HepG2 (cell line): ENCODE measurements around the gene SAPCD1. TPM values are rescaled to one million over a fixed set of nuclear protein-coding genes. Genes with fewer than 3 reads are reported as not detected.

Source experiments
- ARID2 ChIP-seq: sonication (generic); formaldehyde crosslinking; IDR thresholded peaks from 2 replicates; pipeline ENCODE4 v1.8.1; 2022; ENCODE audit warnings: mild to moderate bottlenecking, missing genetic modification reagents, borderline replicate concordance
- BHLHE40 ChIP-seq: IDR thresholded peaks from 2 replicates; pipeline ENCODE4 v1.6.1; 2011; ENCODE audit warnings: low read length, improper control_type of control experiment
- EED ChIP-seq: sonication (generic); formaldehyde crosslinking; IDR thresholded peaks from 2 replicates; pipeline ENCODE4 v1.5.0; 2020; ENCODE audit warnings: mild to moderate bottlenecking, missing genetic modification reagents
- HDAC1 ChIP-seq: sonication (generic); formaldehyde crosslinking; IDR thresholded peaks from 2 replicates; pipeline ENCODE4 v1.5.1; 2020; ENCODE audit warnings: mild to moderate bottlenecking, missing genetic modification reagents
- RELA ChIP-seq: sonication (generic); formaldehyde crosslinking; IDR thresholded peaks from 2 replicates; pipeline ENCODE4 v1.4.0; 2020; ENCODE audit warnings: missing genetic modification reagents
- RFXAP ChIP-seq: sonication (generic); formaldehyde crosslinking; IDR thresholded peaks from 2 replicates; pipeline ENCODE4 v1.4.0; 2020; ENCODE audit warnings: missing genetic modification reagents, borderline replicate concordance
- TEAD3 ChIP-seq: optimal IDR thresholded peaks from 2 replicates; pipeline ENCODE3; 2016; ENCODE audit warnings: borderline replicate concordance
- YY1 ChIP-seq: IDR thresholded peaks from 2 replicates; pipeline ENCODE4 v1.6.1; 2011; ENCODE audit warnings: low read length, low read depth, moderate library complexity, mild to moderate bottlenecking; ENCODE audit not compliant: insufficient read depth, insufficient replicate concordance
- ZMYM3 ChIP-seq: sonication (generic); formaldehyde crosslinking; IDR thresholded peaks from 2 replicates; pipeline ENCODE4 v1.5.1; 2020; ENCODE audit warnings: mild to moderate bottlenecking, missing genetic modification reagents
- ZNF10 ChIP-seq: sonication (generic); formaldehyde crosslinking; IDR thresholded peaks from 2 replicates; pipeline ENCODE4 v1.4.0; 2020; ENCODE audit warnings: mild to moderate bottlenecking, low read depth, missing genetic modification reagents, borderline replicate concordance
- ZNF274 ChIP-seq: sonication (generic); formaldehyde crosslinking; IDR thresholded peaks from 2 replicates; pipeline ENCODE4 v1.5.1; 2020; ENCODE audit warnings: mild to moderate bottlenecking, missing genetic modification reagents
- ZNF644 ChIP-seq: IDR thresholded peaks from 2 replicates; pipeline ENCODE4 v1.6.1; 2016; ENCODE audit warnings: low read depth
- ZNF766 ChIP-seq: sonication (generic); formaldehyde crosslinking; IDR thresholded peaks from 2 replicates; pipeline ENCODE4 v1.5.0; 2020; ENCODE audit warnings: missing genetic modification reagents, borderline replicate concordance
- ZNF782 ChIP-seq: sonication (generic); formaldehyde crosslinking; IDR thresholded peaks from 2 replicates; pipeline ENCODE4 v1.4.0; 2020; ENCODE audit warnings: missing genetic modification reagents, mild to moderate bottlenecking, borderline replicate concordance
- polyA plus RNA-seq, 8 experiments: library from polyadenylated mRNA; depleted of rRNA in 3 of 8; stranded (reverse) in 7 of 8; unstranded in 1 of 8; fragments of >200 nt; fragmentation: Illumina TruSeq in 4 of 8; extraction: Trizol in 4 of 8; gene quantifications; 2 replicates each; pipeline versions ENCODE4 v1.2.1 to v1.2.3, GENCODE V29; 2011 to 2016; ENCODE audit warnings: low read depth in 4 of 8, missing spikeins in 1 of 8, mixed read lengths in 1 of 8; ENCODE audit not compliant: insufficient read depth in 1 of 8
- total RNA-seq, 5 experiments: library from RNA; depleted of rRNA; stranded (reverse); fragments of >200 nt; fragmentation: Illumina TruSeq; extraction: Trizol; gene quantifications; 2 replicates each; pipeline ENCODE4 v1.2.3, GENCODE V29; 2016; ENCODE audit warnings: low read depth in 1 of 5
- TF ChIP-seq, protein P1 (sequence below): sonication (generic); formaldehyde crosslinking; IDR thresholded peaks from 2 replicates; pipeline ENCODE4 v1.4.0; 2020; ENCODE audit warnings: missing genetic modification reagents
- TF ChIP-seq, protein P2 (sequence below): IDR thresholded peaks from 2 replicates; pipeline ENCODE4 v1.6.1; 2016; ENCODE audit warnings: mild to moderate bottlenecking
- TF ChIP-seq, protein P3 (sequence below): sonication (generic); formaldehyde crosslinking; IDR thresholded peaks from 2 replicates; pipeline ENCODE4 v1.9.0; 2022; ENCODE audit warnings: low read depth, missing genetic modification reagents
- TF ChIP-seq, protein P4 (sequence below): sonication (generic); formaldehyde crosslinking; IDR thresholded peaks from 2 replicates; pipeline ENCODE4 v1.4.0; 2020; ENCODE audit warnings: missing genetic modification reagents, borderline replicate concordance
- TF ChIP-seq, protein P5 (sequence below): sonication (generic); formaldehyde crosslinking; IDR thresholded peaks from 2 replicates; pipeline ENCODE4 v1.5.0; 2020; ENCODE audit warnings: missing genetic modification reagents

SAPCD1 gene
- total and polyA plus RNA-seq, 2 of the 13 experiments (the other 11 are each of a cell fraction or from before 2014, with no cell fraction given): 2.5 to 3.9 TPM

DNA sequence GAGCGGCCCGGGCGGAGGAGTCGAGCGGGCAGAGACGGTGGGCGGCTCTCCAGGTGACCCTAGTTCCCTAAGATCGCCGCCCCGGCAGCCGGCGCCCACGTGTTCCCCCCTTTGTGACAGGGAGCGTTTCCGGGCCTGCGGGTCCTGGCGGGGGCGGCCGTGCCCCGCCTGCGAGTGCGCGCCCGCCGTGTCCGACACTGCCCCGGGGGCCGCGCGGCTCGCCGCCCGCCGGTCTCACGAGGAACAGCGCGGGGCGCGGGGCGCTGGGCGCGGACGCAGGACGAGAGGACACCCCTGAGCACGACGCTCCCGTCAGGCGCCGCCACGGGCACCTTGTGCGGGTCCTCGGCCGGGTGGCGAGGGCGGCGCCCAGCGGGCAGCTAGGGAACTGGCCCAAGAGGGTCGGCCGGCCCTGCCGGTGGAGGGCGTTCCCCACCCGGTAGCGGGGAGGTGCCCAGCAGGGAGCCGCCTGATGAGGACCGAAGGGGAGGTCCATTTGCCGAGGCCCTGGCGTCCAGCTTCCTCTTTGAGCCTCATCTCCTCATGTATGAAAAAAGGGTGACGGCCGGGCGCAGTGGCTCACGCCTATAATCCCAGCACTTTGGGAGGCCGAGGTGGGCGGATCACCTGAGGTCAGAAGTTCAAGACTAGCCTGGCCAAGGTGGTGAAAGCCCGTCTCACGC, 33.3 kb downstream of the SAPCD1 start, which contains the start of gene VARS1 (continued):
- peak; percentile 94 for TF ChIP-seq ZMYM3 (CRISPR knock-in tag)
- TF ChIP-seq, protein P1, sequence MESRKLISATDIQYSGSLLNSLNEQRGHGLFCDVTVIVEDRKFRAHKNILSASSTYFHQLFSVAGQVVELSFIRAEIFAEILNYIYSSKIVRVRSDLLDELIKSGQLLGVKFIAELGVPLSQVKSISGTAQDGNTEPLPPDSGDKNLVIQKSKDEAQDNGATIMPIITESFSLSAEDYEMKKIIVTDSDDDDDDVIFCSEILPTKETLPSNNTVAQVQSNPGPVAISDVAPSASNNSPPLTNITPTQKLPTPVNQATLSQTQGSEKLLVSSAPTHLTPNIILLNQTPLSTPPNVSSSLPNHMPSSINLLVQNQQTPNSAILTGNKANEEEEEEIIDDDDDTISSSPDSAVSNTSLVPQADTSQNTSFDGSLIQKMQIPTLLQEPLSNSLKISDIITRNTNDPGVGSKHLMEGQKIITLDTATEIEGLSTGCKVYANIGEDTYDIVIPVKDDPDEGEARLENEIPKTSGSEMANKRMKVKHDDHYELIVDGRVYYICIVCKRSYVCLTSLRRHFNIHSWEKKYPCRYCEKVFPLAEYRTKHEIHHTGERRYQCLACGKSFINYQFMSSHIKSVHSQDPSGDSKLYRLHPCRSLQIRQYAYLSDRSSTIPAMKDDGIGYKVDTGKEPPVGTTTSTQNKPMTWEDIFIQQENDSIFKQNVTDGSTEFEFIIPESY (CRISPR knock-in tag): no peak
- no peak; the same call in 1 of the 2 replicates for TF ChIP-seq BHLHE40
- TF ChIP-seq ZNF782 (CRISPR knock-in tag): peak; percentile 11; the same call in 1 of the 2 replicates
- TF ChIP-seq TEAD3: peak; percentile 34
- no peak; the same call in 1 of the 2 replicates for TF ChIP-seq ZNF766 (CRISPR knock-in tag)
- TF ChIP-seq, protein P2, sequence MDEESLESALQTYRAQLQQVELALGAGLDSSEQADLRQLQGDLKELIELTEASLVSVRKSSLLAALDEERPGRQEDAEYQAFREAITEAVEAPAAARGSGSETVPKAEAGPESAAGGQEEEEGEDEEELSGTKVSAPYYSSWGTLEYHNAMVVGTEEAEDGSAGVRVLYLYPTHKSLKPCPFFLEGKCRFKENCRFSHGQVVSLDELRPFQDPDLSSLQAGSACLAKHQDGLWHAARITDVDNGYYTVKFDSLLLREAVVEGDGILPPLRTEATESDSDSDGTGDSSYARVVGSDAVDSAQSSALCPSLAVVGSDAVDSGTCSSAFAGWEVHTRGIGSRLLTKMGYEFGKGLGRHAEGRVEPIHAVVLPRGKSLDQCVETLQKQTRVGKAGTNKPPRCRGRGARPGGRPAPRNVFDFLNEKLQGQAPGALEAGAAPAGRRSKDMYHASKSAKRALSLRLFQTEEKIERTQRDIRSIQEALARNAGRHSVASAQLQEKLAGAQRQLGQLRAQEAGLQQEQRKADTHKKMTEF (CRISPR knock-in tag): peak; percentile 89
- TF ChIP-seq RFXAP: peak; percentile 83; the same call in 1 of the 2 replicates
- peak; percentile 71 for TF ChIP-seq YY1
- TF ChIP-seq, protein P3, sequence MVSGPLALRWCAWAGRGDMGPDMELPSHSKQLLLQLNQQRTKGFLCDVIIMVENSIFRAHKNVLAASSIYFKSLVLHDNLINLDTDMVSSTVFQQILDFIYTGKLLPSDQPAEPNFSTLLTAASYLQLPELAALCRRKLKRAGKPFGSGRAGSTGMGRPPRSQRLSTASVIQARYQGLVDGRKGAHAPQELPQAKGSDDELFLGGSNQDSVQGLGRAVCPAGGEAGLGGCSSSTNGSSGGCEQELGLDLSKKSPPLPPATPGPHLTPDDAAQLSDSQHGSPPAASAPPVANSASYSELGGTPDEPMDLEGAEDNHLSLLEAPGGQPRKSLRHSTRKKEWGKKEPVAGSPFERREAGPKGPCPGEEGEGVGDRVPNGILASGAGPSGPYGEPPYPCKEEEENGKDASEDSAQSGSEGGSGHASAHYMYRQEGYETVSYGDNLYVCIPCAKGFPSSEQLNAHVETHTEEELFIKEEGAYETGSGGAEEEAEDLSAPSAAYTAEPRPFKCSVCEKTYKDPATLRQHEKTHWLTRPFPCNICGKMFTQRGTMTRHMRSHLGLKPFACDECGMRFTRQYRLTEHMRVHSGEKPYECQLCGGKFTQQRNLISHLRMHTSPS (CRISPR knock-in tag): peak; percentile 79; the same call in 1 of the 2 replicates
- no peak for TF ChIP-seq RELA
- TF ChIP-seq, protein P4, sequence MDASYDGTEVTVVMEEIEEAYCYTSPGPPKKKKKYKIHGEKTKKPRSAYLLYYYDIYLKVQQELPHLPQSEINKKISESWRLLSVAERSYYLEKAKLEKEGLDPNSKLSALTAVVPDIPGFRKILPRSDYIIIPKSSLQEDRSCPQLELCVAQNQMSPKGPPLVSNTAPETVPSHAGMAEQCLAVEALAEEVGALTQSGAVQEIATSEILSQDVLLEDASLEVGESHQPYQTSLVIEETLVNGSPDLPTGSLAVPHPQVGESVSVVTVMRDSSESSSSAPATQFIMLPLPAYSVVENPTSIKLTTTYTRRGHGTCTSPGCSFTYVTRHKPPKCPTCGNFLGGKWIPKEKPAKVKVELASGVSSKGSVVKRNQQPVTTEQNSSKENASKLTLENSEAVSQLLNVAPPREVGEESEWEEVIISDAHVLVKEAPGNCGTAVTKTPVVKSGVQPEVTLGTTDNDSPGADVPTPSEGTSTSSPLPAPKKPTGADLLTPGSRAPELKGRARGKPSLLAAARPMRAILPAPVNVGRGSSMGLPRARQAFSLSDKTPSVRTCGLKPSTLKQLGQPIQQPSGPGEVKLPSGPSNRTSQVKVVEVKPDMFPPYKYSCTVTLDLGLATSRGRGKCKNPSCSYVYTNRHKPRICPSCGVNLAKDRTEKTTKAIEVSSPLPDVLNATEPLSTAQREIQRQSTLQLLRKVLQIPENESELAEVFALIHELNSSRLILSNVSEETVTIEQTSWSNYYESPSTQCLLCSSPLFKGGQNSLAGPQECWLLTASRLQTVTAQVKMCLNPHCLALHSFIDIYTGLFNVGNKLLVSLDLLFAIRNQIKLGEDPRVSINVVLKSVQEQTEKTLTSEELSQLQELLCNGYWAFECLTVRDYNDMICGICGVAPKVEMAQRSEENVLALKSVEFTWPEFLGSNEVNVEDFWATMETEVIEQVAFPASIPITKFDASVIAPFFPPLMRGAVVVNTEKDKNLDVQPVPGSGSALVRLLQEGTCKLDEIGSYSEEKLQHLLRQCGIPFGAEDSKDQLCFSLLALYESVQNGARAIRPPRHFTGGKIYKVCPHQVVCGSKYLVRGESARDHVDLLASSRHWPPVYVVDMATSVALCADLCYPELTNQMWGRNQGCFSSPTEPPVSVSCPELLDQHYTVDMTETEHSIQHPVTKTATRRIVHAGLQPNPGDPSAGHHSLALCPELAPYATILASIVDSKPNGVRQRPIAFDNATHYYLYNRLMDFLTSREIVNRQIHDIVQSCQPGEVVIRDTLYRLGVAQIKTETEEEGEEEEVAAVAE (CRISPR knock-in tag): no peak
- 0 out of 2 replicates have a peak, but pooled peaks have one; percentile 65 for TF ChIP-seq ARID2
- no peak for TF ChIP-seq ZNF10 (CRISPR knock-in tag)
- TF ChIP-seq ZNF644 (CRISPR knock-in tag): no peak
- TF ChIP-seq, protein P5, sequence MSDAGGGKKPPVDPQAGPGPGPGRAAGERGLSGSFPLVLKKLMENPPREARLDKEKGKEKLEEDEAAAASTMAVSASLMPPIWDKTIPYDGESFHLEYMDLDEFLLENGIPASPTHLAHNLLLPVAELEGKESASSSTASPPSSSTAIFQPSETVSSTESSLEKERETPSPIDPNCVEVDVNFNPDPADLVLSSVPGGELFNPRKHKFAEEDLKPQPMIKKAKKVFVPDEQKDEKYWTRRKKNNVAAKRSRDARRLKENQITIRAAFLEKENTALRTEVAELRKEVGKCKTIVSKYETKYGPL (CRISPR knock-in tag): no peak; the same call in none of the 2 replicates
- TF ChIP-seq ZNF274 (CRISPR knock-in tag): peak; percentile 69; the same call in 1 of the 2 replicates
- TF ChIP-seq HDAC1 (CRISPR knock-in tag): peak; percentile 94
- peak; percentile 81; the same call in 1 of the 2 replicates for TF ChIP-seq EED (CRISPR knock-in tag)
